ENCODE data around the gene CMTR1.

- TF ChIP-seq CTCF (conservative IDR thresholded peaks at IDR 0.05; ENCODE audit: low read depth, low read length) = no peak
- TF ChIP-seq EZH2 (IDR thresholded peaks at IDR 0.05; ENCODE audit: borderline replicate concordance, low read depth, low read length, poor library complexity, severe bottlenecking) = no peak
Observed at GRCh38 chr6:37495244-37495934, 62.4 kb downstream of the CMTR1 start.

Data from A673 (cell line).